DMS114 treated with DMSO at 0.1 percent for 48 hours (cell line): ENCODE measurements around the gene TP53BP1.

ENCODE experiments used
- DNase-seq: peaks from one replicate; lab custom pipeline; 2025; ENCODE audit not compliant: unreplicated experiment; lab: John Stamatoyannopoulos, UW

The TP53BP1 gene

DNA sequence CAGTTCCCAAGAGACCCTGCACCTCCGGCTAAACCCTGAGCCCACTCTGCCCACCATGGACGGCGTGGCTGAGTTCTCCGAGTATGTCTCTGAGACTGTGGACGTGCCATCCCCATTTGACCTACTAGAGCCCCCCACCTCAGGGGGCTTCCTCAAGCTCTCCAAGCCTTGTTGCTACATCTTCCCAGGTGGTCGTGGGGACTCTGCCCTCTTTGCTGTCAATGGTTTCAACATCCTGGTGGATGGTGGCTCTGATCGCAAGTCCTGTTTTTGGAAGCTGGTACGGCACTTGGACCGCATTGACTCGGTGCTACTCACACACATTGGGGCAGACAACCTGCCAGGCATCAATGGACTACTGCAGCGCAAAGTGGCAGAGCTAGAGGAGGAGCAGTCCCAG is 28.5 kb upstream of the TP53BP1 start:
- no peak for DNase-seq

DNA sequence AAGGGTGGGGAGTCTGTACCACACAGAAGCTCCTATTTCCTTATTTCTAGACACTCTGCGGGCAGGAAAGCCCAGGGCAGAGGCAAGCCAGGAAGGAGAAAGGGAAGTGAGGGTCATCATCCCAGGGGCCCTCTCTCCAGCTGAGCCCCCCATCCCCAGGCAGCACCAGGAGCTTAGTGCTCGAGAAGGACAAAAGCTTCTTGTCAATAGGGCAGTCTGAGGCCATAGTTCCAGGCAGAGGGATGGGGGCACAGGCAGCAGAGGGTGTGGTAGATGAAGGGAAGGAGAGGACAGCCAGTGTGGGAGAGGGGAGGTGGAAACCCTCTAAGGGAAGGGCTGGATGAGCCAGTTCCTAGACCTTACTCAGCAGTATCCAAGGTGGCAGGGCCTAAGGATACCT is 27.2 kb upstream of the TP53BP1 start:
- no peak for DNase-seq

DNA sequence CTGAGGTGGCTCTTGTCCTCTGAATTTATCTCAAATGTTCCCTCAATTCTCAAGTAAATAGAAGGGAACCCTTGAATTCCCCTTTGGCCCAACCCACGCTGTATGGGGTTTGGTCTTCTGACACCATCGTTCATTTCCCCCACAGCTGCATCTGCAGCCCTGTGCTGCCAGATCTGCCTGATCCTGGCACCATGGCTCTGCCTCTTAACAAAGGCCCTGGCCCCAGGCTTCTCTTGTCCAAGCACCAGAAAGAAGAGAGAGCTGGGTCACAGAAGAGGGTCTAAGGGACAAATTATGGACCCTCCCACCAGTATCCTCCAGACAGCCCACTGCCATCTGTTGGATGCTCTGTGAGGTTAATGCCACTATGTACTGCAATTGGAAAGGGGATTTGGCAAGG is 26.2 kb upstream of the TP53BP1 start:
- no peak for DNase-seq

DNA sequence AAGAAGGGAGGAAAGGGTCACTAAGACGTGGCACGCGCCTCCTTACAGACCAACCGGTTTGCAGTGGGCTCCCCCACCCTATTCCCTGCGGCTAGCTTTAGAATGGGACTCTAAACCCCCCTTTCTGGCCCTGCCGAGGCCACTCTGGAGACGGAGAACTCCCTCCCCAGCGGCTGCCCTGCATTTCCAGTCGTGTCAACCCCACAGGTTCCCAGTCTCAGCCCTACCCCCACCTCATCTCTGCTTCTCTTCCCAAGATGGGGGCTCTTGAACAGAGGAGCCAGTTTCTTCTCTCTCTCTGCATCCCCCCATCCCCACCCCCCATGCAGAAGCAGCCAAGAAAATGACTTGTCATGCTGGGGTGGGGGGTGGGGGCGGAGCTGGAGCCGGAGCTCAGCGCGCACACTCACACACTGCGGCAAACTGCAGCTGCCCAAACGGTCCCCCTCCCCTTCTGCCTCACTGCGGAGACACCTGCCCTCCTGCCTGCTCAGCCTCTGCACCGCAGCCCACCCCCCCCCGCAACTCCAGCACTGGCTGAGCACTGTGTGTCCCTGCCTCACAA is 25.3 kb upstream of the TP53BP1 start:
- DNase-seq: no peak

DNA sequence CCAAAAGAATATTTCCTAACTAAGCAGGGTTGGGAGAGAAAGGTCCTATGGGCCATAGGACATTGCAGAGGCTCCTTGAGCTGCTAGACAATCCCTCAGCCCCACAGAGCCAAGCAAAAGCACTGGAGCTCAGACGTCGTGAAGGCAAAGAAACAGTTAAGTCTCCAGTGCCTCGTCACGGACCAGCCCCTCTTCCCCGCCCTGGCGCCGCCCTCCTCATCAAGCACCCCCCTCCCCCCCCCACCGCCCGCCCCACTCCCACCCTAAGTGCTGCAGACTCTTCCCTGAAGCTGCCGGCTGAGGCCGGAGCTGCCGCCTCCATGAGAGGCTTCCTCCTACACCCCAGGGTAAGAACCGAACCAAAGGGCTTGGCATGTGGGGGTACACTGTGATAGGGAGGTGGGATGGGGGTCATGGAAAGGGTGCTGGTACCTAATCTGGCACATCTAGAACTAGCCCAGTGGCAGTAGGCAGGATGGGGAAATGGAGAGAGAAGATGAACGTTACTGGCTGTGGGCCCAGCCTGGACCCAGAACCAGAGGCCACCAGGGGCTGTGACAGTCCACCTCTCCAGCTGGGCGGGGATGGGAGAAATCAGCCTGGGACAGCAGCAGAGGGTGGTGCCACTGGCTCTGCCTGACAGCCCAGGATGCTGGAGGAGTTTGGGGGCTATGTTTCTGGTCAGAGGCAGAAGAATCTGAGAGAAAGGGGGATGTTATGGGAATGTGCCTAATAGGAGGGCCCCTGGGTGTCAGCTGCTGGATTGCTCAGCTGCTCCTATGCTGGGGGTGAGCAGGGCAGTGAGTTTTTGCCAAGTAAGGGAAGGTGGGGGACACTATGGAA is 24.6 kb upstream of the TP53BP1 start, which contains the start of gene MAP1A:
TSS of gene MAP1A (plus strand) at position 255 of the 843 bp plus-strand sequence. CDS start 3,866 bp downstream, outside the sequence.
- DNase-seq: peak; percentile 30

DNA sequence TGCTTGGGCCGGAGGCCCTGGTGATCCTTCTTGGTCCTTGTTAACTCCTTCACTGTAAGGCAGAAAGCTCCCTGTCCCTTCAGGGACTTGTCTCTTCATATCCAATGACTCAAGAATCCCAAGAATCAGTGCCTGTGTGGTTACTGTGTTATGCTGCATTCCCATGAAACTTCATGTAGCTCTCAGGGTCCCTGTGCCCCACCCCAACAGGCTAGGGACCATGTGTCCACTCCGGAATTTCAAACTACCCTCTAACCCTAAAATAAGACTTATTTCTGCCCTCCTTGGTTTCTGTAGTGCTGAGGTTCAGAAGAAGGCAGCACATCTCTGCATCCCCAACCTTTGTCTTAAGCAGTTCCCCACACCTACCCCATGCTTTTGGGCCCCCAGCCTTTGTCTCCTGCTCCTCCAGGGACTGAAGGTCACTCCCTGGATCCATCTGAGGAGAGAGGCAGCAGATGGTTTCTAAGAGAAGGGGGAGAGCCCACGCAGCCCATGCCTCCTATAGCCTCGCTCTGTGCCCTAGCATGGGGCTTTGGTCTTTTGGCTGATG is 23.9 kb upstream of the TP53BP1 start:
- DNase-seq: no peak

DNA sequence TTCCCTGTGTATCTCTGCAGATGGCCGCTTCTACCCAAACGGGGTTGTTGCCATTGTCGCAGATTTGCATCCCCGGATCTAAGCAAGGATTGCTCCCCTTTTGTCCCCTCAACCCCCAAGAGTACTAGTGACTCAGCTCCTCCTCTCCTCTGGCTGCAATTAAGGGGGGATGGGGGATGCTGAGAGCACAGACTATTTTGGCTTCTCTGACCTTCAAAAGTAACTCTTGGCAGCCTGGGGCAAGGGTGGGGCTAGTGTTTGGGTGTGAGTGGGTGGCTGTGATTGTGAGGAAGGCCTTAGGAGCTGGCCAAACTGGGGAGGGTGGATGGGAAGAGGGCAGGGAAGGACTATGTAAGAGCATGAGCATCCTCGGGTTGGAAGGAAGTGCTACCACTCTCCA is 23.2 kb upstream of the TP53BP1 start:
- DNase-seq: no peak

DNA sequence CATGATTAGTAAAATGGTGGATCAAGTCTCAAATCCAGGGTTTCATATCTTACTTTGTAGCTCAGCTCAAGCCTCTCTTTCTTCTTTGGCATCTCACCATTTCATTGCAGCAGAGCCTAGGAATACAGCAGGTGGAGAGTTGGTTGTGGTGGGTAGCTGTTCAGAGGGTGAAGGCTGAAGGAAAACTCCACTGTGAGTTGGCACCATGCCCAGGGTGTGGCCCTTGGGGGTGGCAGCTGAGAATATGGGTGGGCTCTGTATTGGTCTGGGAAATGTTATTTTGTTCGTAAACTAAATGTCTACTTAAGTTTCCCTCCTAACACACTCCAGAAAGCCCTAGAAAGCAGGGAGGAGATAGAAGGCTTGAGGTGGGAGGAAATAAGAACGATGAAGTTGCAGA is 22.8 kb upstream of the TP53BP1 start:
- DNase-seq: no peak

DNA sequence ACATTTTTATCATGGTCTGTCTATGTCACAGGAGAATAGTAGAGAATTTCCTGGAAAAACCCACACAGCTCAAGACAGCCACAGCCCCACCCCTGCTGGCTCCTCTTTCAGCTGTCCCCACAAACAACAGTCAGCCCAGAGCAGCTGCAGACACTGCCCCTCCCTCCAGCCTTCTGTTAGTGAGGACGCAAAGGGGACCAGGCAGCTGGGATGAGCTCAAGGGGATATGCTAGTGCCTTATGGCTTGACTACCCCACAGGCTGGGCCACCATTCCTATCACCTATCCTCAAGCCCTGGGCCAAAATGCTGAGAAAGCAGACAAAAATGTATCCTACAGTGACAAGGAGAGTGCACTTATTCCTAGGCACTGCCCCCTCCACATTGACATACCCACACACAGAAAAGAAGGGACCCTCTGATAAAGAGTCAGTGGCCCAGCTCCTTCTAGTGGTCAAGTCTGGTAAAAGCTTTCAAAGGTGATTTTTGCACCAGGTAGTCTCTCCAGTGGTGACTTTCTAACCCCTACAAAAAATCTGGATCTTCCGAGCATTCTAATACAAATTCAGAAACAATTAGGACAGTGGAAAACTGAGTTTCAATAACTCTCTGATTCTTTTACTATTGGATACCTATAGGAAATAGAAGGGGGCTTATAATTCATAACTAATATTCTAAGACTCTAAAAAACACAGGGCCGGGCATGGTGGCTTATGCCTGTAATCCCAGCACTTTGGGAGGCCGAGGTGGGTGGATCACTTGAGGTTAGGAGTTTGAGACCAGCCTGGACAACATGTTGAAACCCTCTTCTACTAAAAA is 21.5 kb upstream of the TP53BP1 start:
- no peak for DNase-seq

DNA sequence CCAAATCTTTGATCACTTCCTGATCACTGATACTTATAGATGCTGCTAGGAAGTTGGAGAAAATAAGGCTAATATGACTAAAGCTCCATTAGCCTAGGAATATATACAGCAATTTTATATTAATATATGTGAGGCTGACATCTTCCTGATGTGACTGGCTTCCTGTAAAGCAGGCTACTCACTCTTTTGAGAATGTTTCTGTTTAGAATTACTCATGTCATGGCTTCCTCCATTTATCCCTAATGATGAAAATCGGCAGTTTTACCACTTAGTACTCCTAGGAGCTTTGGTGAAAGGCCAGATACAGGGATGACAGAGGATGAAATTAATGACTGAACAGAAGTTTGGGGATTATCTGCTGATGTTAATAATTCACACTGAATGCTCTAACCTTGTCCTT is 20.6 kb upstream of the TP53BP1 start:
- DNase-seq: no peak

DNA sequence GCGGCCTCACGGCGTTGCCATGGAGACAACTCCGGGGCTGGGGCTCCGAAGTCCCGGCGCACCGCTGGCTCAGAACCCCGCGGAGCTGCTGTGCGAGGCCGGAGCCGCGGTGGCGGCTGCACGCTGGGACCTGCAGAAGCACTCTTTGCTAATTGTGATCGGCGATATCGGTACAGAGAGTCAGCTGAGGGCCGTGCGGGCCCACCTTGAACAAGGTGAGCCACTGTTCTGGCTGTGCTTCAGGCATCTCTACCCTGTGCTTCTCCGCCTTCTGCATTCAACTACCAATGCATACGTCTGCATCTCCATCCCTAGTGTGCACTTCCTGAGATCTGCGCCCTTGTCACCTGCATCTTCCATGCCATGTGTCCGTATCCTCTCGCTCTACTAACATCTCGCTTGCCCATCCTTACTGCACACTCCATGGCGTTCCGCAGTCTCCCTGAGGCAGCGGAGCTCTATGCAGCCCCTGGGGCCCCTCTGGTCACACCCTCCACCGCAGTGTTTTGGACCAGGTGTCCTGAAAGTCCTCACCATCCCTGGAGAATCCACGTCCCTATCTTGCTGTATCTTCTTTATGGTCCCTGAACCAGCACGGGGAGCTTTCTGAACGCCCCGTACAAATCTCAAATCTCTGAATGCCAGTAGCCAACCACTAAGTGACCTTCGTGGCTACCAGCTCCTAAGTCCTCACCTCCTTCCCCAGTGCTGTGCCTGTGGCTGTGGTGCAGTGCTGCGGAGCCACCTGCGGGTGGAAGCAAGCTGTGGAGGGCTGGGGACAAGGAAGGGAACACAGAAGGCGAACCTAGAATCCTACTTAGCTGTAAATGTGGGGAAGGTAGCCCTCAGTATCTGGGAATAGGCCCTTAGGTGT is 18.3 kb upstream of the TP53BP1 start:
- peak; percentile 25 for DNase-seq

DNA sequence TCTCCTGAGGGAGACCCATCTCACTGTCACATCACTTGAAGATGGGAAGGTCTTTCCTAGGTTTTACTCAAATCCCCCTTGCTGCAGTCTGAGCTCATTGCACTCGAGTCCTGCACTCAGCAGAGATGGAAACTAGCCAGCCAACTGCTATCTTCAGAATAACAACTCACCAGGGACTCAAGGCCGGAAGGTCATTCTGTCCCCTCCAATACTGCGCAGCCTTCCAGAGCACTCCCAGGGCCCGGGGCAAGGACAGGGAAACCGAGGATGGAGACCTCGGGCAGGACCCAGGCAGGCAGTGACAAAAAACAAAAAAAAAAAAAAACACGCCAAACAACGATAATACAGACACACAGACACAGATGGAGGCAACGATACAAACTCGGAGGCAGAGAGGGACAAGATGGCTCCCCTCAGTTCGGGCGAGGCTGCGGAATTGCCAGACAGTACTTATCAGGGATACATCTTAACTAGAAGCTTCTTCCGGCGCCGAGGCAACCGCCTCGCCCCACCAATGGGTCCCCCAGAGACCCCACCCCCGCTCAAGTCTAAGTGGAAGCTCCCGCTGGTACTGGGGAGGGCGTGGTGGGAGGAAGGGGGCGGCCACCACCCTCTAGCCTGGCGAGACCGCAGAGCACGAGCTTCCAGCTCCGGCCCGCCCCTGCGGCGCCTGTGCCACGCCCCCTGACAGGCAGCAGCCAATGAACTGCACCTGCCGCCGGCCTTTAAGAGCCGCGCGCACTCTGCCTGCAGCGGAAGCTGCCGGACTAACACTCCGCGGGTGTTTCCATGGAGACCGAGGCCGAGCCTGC is 17.4 kb upstream of the TP53BP1 start:
- DNase-seq: peak; percentile 94

DNA sequence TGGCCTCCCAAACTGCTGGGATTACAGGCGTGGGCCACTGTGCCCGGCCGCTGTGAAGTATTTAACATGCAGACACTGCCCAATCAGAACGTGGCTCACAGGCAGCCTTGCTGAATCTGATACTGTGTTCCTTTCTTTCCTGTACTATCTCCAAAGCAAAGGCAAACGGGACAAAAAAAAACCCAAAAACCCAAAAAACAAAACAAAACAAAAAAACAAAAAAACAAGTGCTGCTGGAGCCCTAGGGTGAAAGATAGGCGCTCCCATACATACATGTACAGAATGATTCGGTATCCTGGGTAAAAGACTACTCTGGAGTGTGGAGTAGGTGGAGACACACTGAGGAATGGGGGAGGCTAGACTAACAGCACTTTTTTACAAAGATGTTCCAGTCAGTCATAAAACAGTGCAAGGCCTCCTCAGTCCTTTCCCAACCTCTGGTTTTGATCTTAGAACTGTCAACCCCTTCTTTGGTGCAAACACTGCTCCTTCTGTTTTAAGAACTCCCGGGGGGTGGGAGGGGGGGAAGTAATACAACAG is 16.8 kb upstream of the TP53BP1 start:
- DNase-seq: no peak

DNA sequence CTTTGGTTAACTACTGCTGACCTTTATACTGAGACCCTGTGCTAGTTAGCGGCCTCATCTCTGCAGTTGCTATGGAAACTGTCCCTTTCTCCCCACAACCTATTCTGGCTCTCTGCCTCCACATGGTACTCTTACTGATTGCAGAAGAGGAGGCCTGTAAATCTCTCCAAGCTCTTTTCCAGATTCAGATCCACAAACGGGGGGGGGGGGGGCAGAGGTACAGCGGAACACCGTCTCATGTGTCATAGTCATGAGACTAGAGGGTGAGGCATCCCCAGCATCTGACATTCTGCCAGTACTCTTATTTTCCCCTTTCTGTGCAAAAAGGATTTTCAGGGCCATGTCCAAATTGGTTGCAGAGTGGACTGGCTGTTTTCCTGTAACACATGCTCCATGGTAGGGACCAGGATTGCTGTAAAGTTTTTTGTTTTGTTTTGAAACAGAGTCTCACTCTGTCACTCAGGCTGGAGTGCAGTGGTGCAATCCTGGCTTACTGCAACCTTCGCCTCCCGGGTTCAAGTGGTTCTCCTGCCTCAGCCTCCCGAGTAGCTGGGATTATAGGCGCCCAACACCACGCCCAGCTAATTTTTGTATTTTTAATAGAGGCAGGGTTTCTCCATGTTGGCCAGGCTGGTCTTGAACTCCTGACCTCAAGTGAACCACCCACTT is 16.2 kb upstream of the TP53BP1 start:
- DNase-seq: no peak

DNA sequence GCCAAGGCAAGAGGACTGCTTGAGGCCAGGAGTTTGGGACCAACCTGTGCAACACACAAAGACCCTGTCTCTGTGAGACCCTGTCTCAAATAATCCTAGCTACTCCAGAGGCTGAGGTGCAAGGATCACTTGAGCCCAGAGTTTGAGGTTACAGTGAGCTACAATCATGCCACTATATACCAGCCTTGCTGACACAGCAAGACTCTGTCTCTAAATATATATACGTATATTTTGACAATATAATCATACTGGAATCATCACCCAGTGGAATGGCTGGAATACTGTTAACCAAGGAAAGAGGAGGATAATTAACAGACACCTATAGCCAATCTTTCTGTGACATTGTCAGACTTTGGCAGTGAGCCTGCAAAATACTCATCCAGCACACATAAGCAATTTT is 15.5 kb upstream of the TP53BP1 start:
- no peak for DNase-seq

DNA sequence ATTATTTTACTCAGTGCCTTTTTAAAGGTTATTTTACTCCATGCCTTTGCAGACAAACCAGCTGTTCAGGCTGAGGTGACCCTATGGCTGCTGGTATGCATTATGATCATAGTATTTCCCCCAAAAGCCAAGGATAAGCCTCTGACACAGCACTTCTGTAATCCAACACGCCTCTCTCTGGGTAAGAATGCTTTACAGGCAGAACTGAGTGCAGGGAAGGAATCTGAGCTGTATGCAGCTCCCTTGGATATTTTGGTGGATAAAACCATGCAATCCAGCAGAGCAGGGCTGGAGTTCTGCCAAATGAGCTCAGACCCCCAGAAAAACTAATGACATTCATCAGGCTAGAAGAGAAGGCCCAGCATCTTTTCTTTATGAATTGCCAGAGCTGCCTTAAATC is 12.8 kb upstream of the TP53BP1 start:
- no peak for DNase-seq

DNA sequence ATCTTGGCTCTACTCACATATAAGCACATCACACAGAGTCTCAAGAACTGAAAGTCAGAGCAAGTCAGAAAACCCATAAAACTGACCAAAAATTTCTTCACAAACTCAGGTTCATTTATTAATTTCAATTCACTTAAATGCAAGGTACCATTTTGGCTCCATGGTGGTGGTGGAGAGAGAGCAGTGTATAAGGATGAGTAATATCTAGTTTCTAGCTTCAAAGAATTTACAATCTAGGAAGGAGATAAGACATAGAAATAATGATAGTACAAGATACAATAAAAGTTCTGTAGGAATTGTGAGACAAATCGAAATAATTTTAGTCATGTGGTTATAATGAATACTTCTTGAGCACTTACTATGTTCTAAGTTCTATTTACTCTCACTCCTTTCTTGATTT is 6.7 kb upstream of the TP53BP1 start:
- DNase-seq: no peak

DNA sequence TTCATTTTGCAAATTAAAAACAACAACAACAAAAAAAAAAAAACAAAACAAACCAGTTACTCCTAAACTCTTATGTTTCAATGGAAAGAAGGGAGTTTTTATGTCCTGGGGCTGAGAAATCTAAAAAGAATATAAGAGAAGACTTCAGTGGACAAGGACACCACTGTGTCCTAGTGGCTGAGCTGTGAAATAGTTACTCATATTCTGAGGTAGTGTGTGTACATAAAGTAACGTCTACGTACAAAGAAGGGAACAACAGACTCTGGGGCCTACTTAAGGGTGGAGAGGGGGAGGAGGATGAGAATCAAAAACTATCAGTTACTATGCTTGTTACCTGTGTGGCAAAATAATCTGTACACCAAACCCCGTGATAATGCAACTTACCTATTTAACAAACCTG is 6.0 kb upstream of the TP53BP1 start:
- no peak for DNase-seq
